ENCODE measurements around the gene HYOU1.

GRCh38 chr11:119047205-119047604 lies 9.8 kb downstream of the HYOU1 start:
- TF ChIP-seq CTCF (IDR thresholded peaks at IDR 0.05) = no peak
- no peak for TF ChIP-seq EP300 (IDR thresholded peaks at IDR 0.05)
- TF ChIP-seq POLR2A (IDR thresholded peaks at IDR 0.05) = no peak
